Measurements from ENCODE around the gene GATD1. TPM values are rescaled to one million over a fixed set of nuclear protein-coding genes. Genes with fewer than 3 reads are reported as not detected.

GATD1 gene
- total RNA-seq, 1 experiment from 2014 or later: 23.0 TPM

- DNase-seq (ENCODE audit: extremely low read depth, low read depth): no peak
Measured at GRCh38 chr11:813072-813455, 35.8 kb upstream of the GATD1 start.

- no peak for DNase-seq (ENCODE audit: extremely low read depth, low read depth)
Measured at GRCh38 chr11:812390-812789, 35.1 kb upstream of the GATD1 start.

GRCh38 chr11:811446-812245 lies 34.4 kb upstream of the GATD1 start:
- no peak for DNase-seq (ENCODE audit: extremely low read depth, low read depth)

GRCh38 chr11:810040-810567 lies 32.8 kb upstream of the GATD1 start:
- no peak for DNase-seq (ENCODE audit: extremely low read depth, low read depth)

GRCh38 chr11:809287-810039 lies 32.2 kb upstream of the GATD1 start, which contains the start of gene RPLP2:
TSS of gene RPLP2 (plus strand) at chr11:809967. CDS start at chr11:810235, 268 bp downstream.
- peak; percentile 93 for DNase-seq (ENCODE audit: extremely low read depth, low read depth)

GRCh38 chr11:808427-809286 lies 31.4 kb upstream of the GATD1 start:
- peak; percentile 50 for DNase-seq (ENCODE audit: extremely low read depth, low read depth)

GRCh38 chr11:804599-804964 lies 27.3 kb upstream of the GATD1 start:
- no peak for DNase-seq (ENCODE audit: extremely low read depth, low read depth)

- DNase-seq (ENCODE audit: extremely low read depth, low read depth): no peak
Measured at GRCh38 chr11:803770-804598, 26.7 kb upstream of the GATD1 start.

GRCh38 chr11:803467-803742 lies 26.1 kb upstream of the GATD1 start:
- no peak for DNase-seq (ENCODE audit: extremely low read depth, low read depth)

GRCh38 chr11:802693-803466 lies 25.6 kb upstream of the GATD1 start:
- DNase-seq (ENCODE audit: extremely low read depth, low read depth): no peak

- no peak for DNase-seq (ENCODE audit: extremely low read depth, low read depth)
Measured at GRCh38 chr11:802018-802617, 24.8 kb upstream of the GATD1 start.

GRCh38 chr11:801097-801780 lies 24.0 kb upstream of the GATD1 start:
- DNase-seq (ENCODE audit: extremely low read depth, low read depth): no peak

GRCh38 chr11:800473-800872 lies 23.2 kb upstream of the GATD1 start:
- no peak for DNase-seq (ENCODE audit: extremely low read depth, low read depth)

GRCh38 chr11:799641-800316 lies 22.5 kb upstream of the GATD1 start:
- DNase-seq (ENCODE audit: extremely low read depth, low read depth): no peak

GRCh38 chr11:798093-798713 lies 20.9 kb upstream of the GATD1 start, which contains the start of gene SLC25A22:
TSS of gene SLC25A22 (minus strand) at chr11:798281. CDS start at chr11:795006, 3,275 bp downstream.
- peak; percentile 63 for DNase-seq (ENCODE audit: extremely low read depth, low read depth)

GRCh38 chr11:797296-798092 lies 20.2 kb upstream of the GATD1 start:
- DNase-seq (ENCODE audit: extremely low read depth, low read depth): no peak
